Gastrocnemius medialis (tissue), 4 donors: ENCODE measurements around the gene NDUFS6.

ENCODE experiments used
- POLR2A ChIP-seq, 2 donors: fragments of 450-650 bp; IDR thresholded peaks; one replicate each; pipeline ENCODE4 v1.6.1; 2017; ENCODE audit warnings: antibody characterized with exemption in 2 of 2, mild to moderate bottlenecking in 2 of 2, moderate library complexity in 2 of 2
- TF ChIP-seq, protein P1 (sequence below), 5 experiments: fragments of 450-650 bp in 3 of 5; fragments of 200-600 bp in 2 of 5; sonication (generic) in 2 of 5; IDR thresholded peaks in 4 of 5; conservative IDR thresholded peaks in 1 of 5; 1 replicate in 4 of 5; 2 replicates in 1 of 5; pipeline ENCODE4 v1.5.1; 2016 to 2019; ENCODE audit warnings: antibody characterized with exemption in 5 of 5, mild to moderate bottlenecking in 3 of 5, moderate library complexity in 3 of 5

DNA sequence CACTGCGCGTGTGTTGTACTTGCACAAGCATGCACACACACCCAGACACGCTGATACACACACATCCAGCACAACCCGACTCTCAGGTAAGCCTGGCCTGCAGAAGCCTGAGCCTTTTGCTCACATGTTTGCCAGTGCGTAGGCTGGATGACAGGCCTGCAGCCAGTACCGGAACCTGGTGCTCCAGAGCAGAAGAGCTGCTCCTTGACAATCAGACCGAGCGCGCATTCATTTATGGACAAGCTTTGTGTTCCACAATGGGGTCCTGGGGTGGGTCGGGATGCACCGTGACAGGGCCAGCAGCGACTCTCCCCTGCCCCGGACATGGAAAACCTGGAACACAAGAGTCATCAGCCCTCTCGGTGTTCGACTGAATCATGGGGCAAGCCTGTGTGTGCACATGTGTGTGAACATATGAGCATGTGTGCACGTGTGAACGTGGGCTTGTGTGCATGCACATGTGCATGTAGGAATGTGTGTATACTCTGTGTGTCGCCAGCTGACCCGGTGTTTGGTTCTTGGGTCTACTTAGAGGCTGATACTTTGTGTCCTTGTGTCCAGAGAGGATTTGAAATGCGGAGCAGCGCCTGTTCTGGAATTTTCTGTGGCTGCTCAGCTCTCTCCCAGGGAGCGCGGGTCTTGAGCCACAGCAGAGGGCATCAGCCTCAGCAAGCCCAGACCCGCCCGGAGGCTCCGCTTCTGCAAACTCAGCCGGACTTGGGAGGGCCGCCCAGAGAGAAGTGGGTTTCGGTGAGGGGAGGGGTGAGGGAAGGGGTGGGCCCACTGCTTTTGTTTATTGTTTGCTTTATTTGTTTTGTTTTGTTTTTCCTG lies 49.3 kb downstream of the NDUFS6 start:
- TF ChIP-seq POLR2A (IDR thresholded peaks at IDR 0.05) = no peak
- TF ChIP-seq, protein P1, sequence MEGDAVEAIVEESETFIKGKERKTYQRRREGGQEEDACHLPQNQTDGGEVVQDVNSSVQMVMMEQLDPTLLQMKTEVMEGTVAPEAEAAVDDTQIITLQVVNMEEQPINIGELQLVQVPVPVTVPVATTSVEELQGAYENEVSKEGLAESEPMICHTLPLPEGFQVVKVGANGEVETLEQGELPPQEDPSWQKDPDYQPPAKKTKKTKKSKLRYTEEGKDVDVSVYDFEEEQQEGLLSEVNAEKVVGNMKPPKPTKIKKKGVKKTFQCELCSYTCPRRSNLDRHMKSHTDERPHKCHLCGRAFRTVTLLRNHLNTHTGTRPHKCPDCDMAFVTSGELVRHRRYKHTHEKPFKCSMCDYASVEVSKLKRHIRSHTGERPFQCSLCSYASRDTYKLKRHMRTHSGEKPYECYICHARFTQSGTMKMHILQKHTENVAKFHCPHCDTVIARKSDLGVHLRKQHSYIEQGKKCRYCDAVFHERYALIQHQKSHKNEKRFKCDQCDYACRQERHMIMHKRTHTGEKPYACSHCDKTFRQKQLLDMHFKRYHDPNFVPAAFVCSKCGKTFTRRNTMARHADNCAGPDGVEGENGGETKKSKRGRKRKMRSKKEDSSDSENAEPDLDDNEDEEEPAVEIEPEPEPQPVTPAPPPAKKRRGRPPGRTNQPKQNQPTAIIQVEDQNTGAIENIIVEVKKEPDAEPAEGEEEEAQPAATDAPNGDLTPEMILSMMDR (IDR thresholded peaks at IDR 0.05 in 4 of 5, conservative IDR thresholded peaks at IDR 0.05 in 1 of 5) = no peak
